Body of pancreas (tissue), 4 donors: ENCODE results near the gene PLEKHF1. TPM values are rescaled to one million over a fixed set of nuclear protein-coding genes. Genes with fewer than 3 reads are reported as not detected.

Source experiments
- ATAC-seq: fragments of 150-250 bp; one replicate; pipeline ENCODE4 v1.9.1; 2016
- DNase-seq, 4 donors: peaks; one replicate each; pipeline ENCODE4 v3.0.0-alpha.2; 2019
- H3K27ac ChIP-seq, 4 donors: fragments of 200-600 bp; sonication (generic); 1 replicate in 3 of 4; 2 replicates in 1 of 4; pipeline versions ENCODE4 v1.5.1 to v1.6.1; 2016 to 2019; ENCODE audit warnings: mild to moderate bottlenecking in 1 of 4, mixed read lengths in 1 of 4, moderate library complexity in 1 of 4
- H3K27me3 ChIP-seq, 2 donors: fragments of 200-600 bp; sonication (generic); one replicate each; pipeline ENCODE4 v1.6.0; 2016; ENCODE audit warnings: mild to moderate bottlenecking in 1 of 2
- H3K36me3 ChIP-seq, 2 donors: fragments of 200-600 bp; sonication (generic); replicated peaks in 1 of 2; 2 replicates each; pipeline ENCODE4 v1.5.1; 2016; ENCODE audit warnings: low read depth in 2 of 2; ENCODE audit not compliant: insufficient read depth in 1 of 2
- H3K4me1 ChIP-seq: fragments of 200-600 bp; sonication (generic); one replicate; pipeline ENCODE4 v1.6.0; 2016
- H3K4me3 ChIP-seq, 2 donors: fragments of 200-600 bp; sonication (generic); 1 replicate in 1 of 2; 2 replicates in 1 of 2; pipeline ENCODE4 v1.5.1; 2016 to 2019
- H3K9me3 ChIP-seq, 3 donors: fragments of 200-600 bp; sonication (generic); 1 replicate in 2 of 3; 2 replicates in 1 of 3; pipeline ENCODE4 v1.5.1; 2016
- CTCF ChIP-seq, 7 experiments: fragments of 450-650 bp in 4 of 7; fragments of 200-600 bp in 3 of 7; sonication (generic) in 3 of 7; IDR thresholded peaks; one replicate each; pipeline ENCODE4 v1.5.1; 2016 to 2019; ENCODE audit warnings: antibody characterized with exemption in 7 of 7
- POLR2A ChIP-seq, 3 donors: fragments of 450-650 bp; IDR thresholded peaks; one replicate each; pipeline ENCODE4 v1.6.1; 2016; ENCODE audit warnings: antibody characterized with exemption in 3 of 3, mild to moderate bottlenecking in 2 of 3
- WGBS, 2 donors: methylation state at CpG; one replicate each; pipeline ENCODE4 v1.1.5; 2017; 5-methylcytosine and 5-hydroxymethylcytosine counted together
- intact Hi-C: fragments of 100-400 bp; cut with DNase I; formaldehyde crosslinking; loops from one replicate; pipeline ENCODE4 v1.15.1; 2023
- total RNA-seq, 2 donors: library from RNA; depleted of rRNA; stranded (reverse); fragments of >200 nt; gene quantifications; one replicate each; pipeline ENCODE4 v1.1.0, GENCODE V29; 2016

The PLEKHF1 gene
- total RNA-seq, 2 donors from 2014 or later: 13.5 to 16.5 TPM

- WGBS, 2 donors: 80 to 84% methylated on average over 7 of the region's 7 CpGs
- no peaks in the 10 kb centered on the region for H3K36me3 ChIP-seq
Measured at GRCh38 chr19:29651622-29652394, 13.5 kb upstream of the PLEKHF1 start.

GRCh38 chr19:29653398-29653797 lies 11.9 kb upstream of the PLEKHF1 start:
- Histone ChIP-seq H3K36me3 (no peaks in the 10 kb centered on the region), H3K27me3 (no peaks in the 10 kb centered on the region), H3K4me3 (no peak overlapping the region), H3K4me1 (no peaks in the 10 kb centered on the region), H3K27ac (no peak overlapping the region), H3K9me3 (no peaks in the 10 kb centered on the region)
- intact Hi-C loops: no loop called here
- ATAC-seq (no peak), DNase-seq (no peak)
- WGBS, 2 donors: 80 to 84% methylated on average over 5 of the region's 5 CpGs
- no peak for TF ChIP-seq POLR2A (IDR thresholded peaks at IDR 0.05)
- no peak for TF ChIP-seq CTCF (IDR thresholded peaks at IDR 0.05)

More at GRCh38 chr19:29651622-29652394, 13.5 kb upstream of the PLEKHF1 start:
- Histone ChIP-seq H3K27me3 (no peaks in the 10 kb centered on the region), H3K4me1 (no peaks in the 10 kb centered on the region), H3K27ac (no peak overlapping the region), H3K9me3 (no peaks in the 10 kb centered on the region), H3K4me3 (no peak overlapping the region)
- intact Hi-C loops: no loop called here
- DNase-seq: no peak
- ATAC-seq: no peak
- TF ChIP-seq CTCF (IDR thresholded peaks at IDR 0.05) (no peak), POLR2A (IDR thresholded peaks at IDR 0.05) (no peak)

- intact Hi-C loops: no loop called here
- DNase-seq: no peak
- H3K4me3 ChIP-seq: no peak overlapping the region
- H3K36me3 ChIP-seq: no peaks in the 10 kb centered on the region
- TF ChIP-seq POLR2A (IDR thresholded peaks at IDR 0.05) (no peak), CTCF (IDR thresholded peaks at IDR 0.05) (no peak)
- H3K27ac ChIP-seq: no peak overlapping the region
- no peaks in the 10 kb centered on the region for H3K27me3 ChIP-seq
- ATAC-seq: no peak
- no peaks in the 10 kb centered on the region for H3K4me1 ChIP-seq
- H3K9me3 ChIP-seq: no peaks in the 10 kb centered on the region
- WGBS, 2 donors: 47 to 69% methylated on average over 3 to 4 of the region's 4 CpGs
Measured at GRCh38 chr19:29655648-29656335, 9.5 kb upstream of the PLEKHF1 start.

GRCh38 chr19:29658221-29658991 lies 6.9 kb upstream of the PLEKHF1 start:
- peaks cover 16% of the 10 kb centered on the region for H3K4me1 ChIP-seq
- 88 to 89% methylated on average over 5 of the region's 5 CpGs for WGBS, 2 donors
- ATAC-seq (no peak), DNase-seq (no peak)
- no peaks in the 10 kb centered on the region for H3K9me3 ChIP-seq
- H3K36me3 ChIP-seq: no peaks in the 10 kb centered on the region
- TF ChIP-seq CTCF (IDR thresholded peaks at IDR 0.05) (no peak), POLR2A (IDR thresholded peaks at IDR 0.05) (no peak)
- no peak overlapping the region for H3K27ac ChIP-seq
- no peak overlapping the region for H3K4me3 ChIP-seq
- H3K27me3 ChIP-seq: no peaks in the 10 kb centered on the region
- intact Hi-C loops: no loop called here
